RKO (cell line): Measurements from ENCODE around the gene KRT71.

ENCODE experiments used
- DNase-seq: peaks from one replicate; pipeline ENCODE4 v3.0.0-alpha.2; 2016; ENCODE audit warnings: low spot score

Gene KRT71

GRCh38 chr12:52575256-52575655, 22.3 kb upstream of the KRT71 start:
- DNase-seq = no peak

- DNase-seq = no peak
Measured at GRCh38 chr12:52573743-52574142, 20.8 kb upstream of the KRT71 start, which contains the start of gene KRT74. Gene KRT74, minus strand, starts transcription at chr12:52573843. Its CDS starts 66 bp downstream, at chr12:52573777.

GRCh38 chr12:52573306-52573705, 20.4 kb upstream of the KRT71 start:
- no peak for DNase-seq

GRCh38 chr12:52570511-52570910, 17.6 kb upstream of the KRT71 start:
- DNase-seq = no peak

- no peak for DNase-seq
Measured at GRCh38 chr12:52568111-52568510, 15.2 kb upstream of the KRT71 start.

- no peak for DNase-seq
Measured at GRCh38 chr12:52566847-52567291, 13.9 kb upstream of the KRT71 start.

- DNase-seq = no peak
Measured at GRCh38 chr12:52564582-52564981, 11.6 kb upstream of the KRT71 start.

GRCh38 chr12:52561880-52562449, 9.0 kb upstream of the KRT71 start:
- peak; percentile 8 for DNase-seq

GRCh38 chr12:52559979-52560378, 7.0 kb upstream of the KRT71 start:
- no peak for DNase-seq

- DNase-seq = no peak
Measured at GRCh38 chr12:52558781-52559445, 6.0 kb upstream of the KRT71 start.

GRCh38 chr12:52557476-52557875, 4.5 kb upstream of the KRT71 start:
- no peak for DNase-seq

GRCh38 chr12:52555577-52555976, 2.6 kb upstream of the KRT71 start:
- DNase-seq = no peak

- no peak for DNase-seq
Measured at GRCh38 chr12:52552055-52552454, 890 bp downstream of the KRT71 start.

- no peak for DNase-seq
Measured at GRCh38 chr12:52551216-52551865, 1.6 kb downstream of the KRT71 start.

- no peak for DNase-seq
Measured at GRCh38 chr12:52546126-52546525, 6.8 kb downstream of the KRT71 start.

GRCh38 chr12:52543985-52544883, 8.7 kb downstream of the KRT71 start:
- no peak for DNase-seq

GRCh38 chr12:52542785-52543318, 10.1 kb downstream of the KRT71 start:
- no peak for DNase-seq

- DNase-seq = no peak
Measured at GRCh38 chr12:52542157-52542556, 10.8 kb downstream of the KRT71 start.

- no peak for DNase-seq
Measured at GRCh38 chr12:52541709-52542108, 11.2 kb downstream of the KRT71 start.

- DNase-seq = no peak
Measured at GRCh38 chr12:52540531-52540930, 12.4 kb downstream of the KRT71 start.

GRCh38 chr12:52539821-52540173, 13.1 kb downstream of the KRT71 start:
- no peak for DNase-seq
